NT2/D1 (cell line): ENCODE measurements around the gene PKP1.

Experiments used
- DNase-seq: peaks from one replicate; pipeline ENCODE4 v3.0.0-alpha.2; 2011; ENCODE audit warnings: low read depth, low spot score
- H3K27me3 ChIP-seq: 2 replicates; pipeline ENCODE4 v1.6.0; 2011; ENCODE audit warnings: mild to moderate bottlenecking; ENCODE audit not compliant: insufficient read length, insufficient read depth
- H3K36me3 ChIP-seq: 2 replicates; pipeline ENCODE4 v1.6.1; 2011; ENCODE audit warnings: mild to moderate bottlenecking, low read length, mixed read lengths; ENCODE audit not compliant: insufficient read depth, insufficient read length
- H3K4me1 ChIP-seq: 2 replicates; pipeline ENCODE4 v1.5.1; 2011; ENCODE audit not compliant: insufficient read depth, insufficient read length
- H3K4me3 ChIP-seq: 2 replicates; pipeline ENCODE4 v1.5.1; 2011; ENCODE audit warnings: low read depth; ENCODE audit not compliant: insufficient read length
- H3K9ac ChIP-seq: 2 replicates; pipeline ENCODE4 v1.6.0; 2011; ENCODE audit warnings: low read depth; ENCODE audit not compliant: insufficient read length
- H3K9me3 ChIP-seq: 2 replicates; pipeline ENCODE4 v1.5.1; 2011; ENCODE audit warnings: mild to moderate bottlenecking, low read length; ENCODE audit not compliant: insufficient read depth
- SUZ12 ChIP-seq: IDR thresholded peaks from 2 replicates; pipeline ENCODE4 v1.6.1; 2011; ENCODE audit not compliant: insufficient read length, insufficient read depth; ENCODE audit errors: extremely low read depth
- YY1 ChIP-seq: IDR thresholded peaks from 2 replicates; pipeline ENCODE4 v1.6.1; 2011; ENCODE audit not compliant: insufficient read length, insufficient read depth
- ZNF274 ChIP-seq: IDR thresholded peaks from 2 replicates; pipeline ENCODE4 v1.6.1; 2011; ENCODE audit warnings: mild to moderate bottlenecking, low read depth, low read length

The PKP1 gene

GRCh38 chr1:201344206-201345080, 61.1 kb downstream of the PKP1 start:
- Histone ChIP-seq H3K4me1 (peaks cover 8% of the 10 kb centered on the region), H3K4me3 (no peak overlapping the region), H3K36me3 (no peaks in the 10 kb centered on the region), H3K27me3 (no peaks in the 10 kb centered on the region), H3K9me3 (no peaks in the 10 kb centered on the region; the same call in 1 of the 2 replicates), H3K9ac (no peak overlapping the region)
- no peak for TF ChIP-seq SUZ12
- no peak for TF ChIP-seq YY1
- no peak for TF ChIP-seq ZNF274
- DNase-seq: no peak

DNA sequence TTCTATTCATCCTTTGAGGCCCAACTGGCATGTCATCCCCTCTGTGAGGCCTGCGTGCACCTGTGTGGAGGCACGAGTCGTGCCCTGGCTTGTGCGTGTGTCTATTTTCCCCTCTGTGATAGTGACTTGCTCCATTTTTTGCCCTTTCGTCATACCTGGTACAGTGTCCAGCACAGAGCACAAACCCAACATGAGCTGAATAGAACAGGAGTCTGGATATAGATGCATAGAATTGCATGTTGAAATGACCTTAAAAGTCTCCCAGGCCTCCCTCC, 61.7 kb downstream of the PKP1 start:
- no peaks in the 10 kb centered on the region for H3K36me3 ChIP-seq
- no peaks in the 10 kb centered on the region; the same call in 1 of the 2 replicates for H3K9me3 ChIP-seq
- no peaks in the 10 kb centered on the region for H3K27me3 ChIP-seq
- no peak overlapping the region for H3K4me3 ChIP-seq
- no peak for DNase-seq
- H3K4me1 ChIP-seq: peaks cover 8% of the 10 kb centered on the region
- TF ChIP-seq SUZ12: no peak
- TF ChIP-seq ZNF274: no peak
- no peak for TF ChIP-seq YY1
- H3K9ac ChIP-seq: no peak overlapping the region

- peak; percentile 81 for DNase-seq
- Histone ChIP-seq H3K36me3 (no peaks in the 10 kb centered on the region), H3K27me3 (no peaks in the 10 kb centered on the region), H3K9me3 (no peaks in the 10 kb centered on the region; the same call in 1 of the 2 replicates), H3K4me1 (peaks cover 8% of the 10 kb centered on the region), H3K9ac (no peak overlapping the region), H3K4me3 (no peak overlapping the region)
- TF ChIP-seq SUZ12 (no peak), YY1 (no peak), ZNF274 (no peak)
These were observed 63.1 kb downstream of the PKP1 start for GRCh38 chr1:201346337-201346939.

DNA sequence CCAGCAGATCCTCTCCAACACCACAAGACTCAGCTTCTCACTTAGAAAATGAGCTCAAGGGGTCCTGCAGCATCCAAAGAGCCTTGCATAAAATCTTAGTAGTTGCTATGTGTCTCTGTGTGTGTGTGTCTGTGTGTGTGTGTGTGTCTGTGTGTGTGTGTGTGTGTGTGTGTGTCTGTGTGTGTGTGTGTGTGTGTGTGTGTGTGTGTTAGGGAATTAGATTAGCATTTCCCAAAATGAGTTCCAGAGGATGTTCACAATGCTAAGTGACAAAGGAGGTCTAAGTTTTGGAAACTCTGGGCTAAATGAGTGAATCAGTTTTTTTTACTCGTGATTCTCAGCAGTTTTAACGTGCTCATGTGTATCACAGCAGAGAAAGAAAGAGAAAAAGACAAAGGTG, 63.7 kb downstream of the PKP1 start:
- Histone ChIP-seq H3K9me3 (no peaks in the 10 kb centered on the region), H3K36me3 (no peaks in the 10 kb centered on the region), H3K4me1 (peaks cover 8% of the 10 kb centered on the region), H3K27me3 (no peaks in the 10 kb centered on the region), H3K4me3 (no peak overlapping the region), H3K9ac (no peak overlapping the region)
- TF ChIP-seq YY1: no peak
- no peak for TF ChIP-seq SUZ12
- no peak for TF ChIP-seq ZNF274
- DNase-seq: no peak

DNA sequence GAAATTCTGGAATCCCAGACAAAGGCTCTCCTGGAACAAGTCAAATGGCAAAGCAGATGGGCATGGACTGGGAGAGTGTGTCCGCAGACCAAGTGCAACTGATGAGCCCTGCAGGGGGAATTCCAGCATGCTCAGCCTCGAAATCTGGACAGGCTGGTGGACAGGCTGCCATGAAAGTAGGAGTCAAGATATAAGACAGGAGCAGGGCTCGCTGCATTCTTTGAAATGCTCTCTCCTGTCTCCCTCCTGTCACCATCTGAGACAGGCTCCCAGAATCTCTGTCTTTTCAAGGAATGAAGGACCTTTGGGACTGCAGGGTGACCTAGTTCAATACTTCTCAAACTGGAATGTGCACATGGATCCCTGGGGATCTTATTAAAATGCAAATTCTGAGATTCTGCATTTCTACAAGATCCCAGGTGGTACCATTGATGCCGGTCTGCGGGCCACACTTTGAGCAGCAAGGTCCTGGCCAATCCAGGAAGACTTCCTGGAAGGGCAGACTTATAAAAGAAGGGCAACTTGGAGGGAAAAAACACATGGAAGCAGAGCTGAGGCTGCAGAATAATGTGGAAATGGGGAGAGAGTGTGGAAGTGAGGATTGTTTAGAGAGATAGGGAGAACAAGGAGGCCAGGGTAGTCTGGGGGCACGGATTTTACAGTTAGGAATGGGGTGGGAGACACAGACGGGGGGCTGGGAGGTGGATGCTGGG, 64.3 kb downstream of the PKP1 start:
- Histone ChIP-seq H3K36me3 (no peaks in the 10 kb centered on the region), H3K9me3 (no peaks in the 10 kb centered on the region), H3K9ac (no peak overlapping the region), H3K4me3 (no peak overlapping the region), H3K27me3 (no peaks in the 10 kb centered on the region), H3K4me1 (peaks cover 8% of the 10 kb centered on the region)
- DNase-seq: no peak
- TF ChIP-seq YY1 (no peak), ZNF274 (no peak), SUZ12 (no peak)

DNA sequence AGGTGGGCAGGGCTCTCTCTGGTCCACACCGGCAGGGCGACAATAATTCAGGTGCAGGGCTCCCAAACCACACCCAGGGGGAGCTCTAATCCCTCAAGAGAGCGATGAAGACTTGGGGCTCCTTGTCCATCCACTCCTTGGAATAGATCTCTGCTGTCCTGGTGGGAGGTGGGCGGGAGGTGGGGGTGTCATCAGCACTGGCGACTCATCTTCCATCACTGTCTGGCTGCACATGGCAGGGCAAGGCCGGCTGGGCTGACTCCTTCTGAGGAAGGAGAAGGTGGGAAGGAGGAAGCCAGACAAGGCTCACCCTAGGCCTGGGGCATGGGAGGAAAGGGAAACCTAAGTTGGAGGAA, 64.9 kb downstream of the PKP1 start:
- Histone ChIP-seq H3K36me3 (no peaks in the 10 kb centered on the region), H3K4me1 (peaks cover 12% of the 10 kb centered on the region), H3K27me3 (no peaks in the 10 kb centered on the region), H3K4me3 (no peak overlapping the region), H3K9ac (no peak overlapping the region), H3K9me3 (no peaks in the 10 kb centered on the region)
- no peak for TF ChIP-seq SUZ12
- TF ChIP-seq YY1: no peak
- no peak for TF ChIP-seq ZNF274
- DNase-seq: peak; percentile 78

GRCh38 chr1:201349092-201349491, 65.8 kb downstream of the PKP1 start:
- no peaks in the 10 kb centered on the region for H3K9me3 ChIP-seq
- TF ChIP-seq SUZ12 (no peak), ZNF274 (no peak)
- no peak for DNase-seq

More at GRCh38 chr1:201349092-201349491, 65.8 kb downstream of the PKP1 start:
- H3K27me3 ChIP-seq: no peaks in the 10 kb centered on the region
- H3K4me3 ChIP-seq: no peak overlapping the region
- H3K36me3 ChIP-seq: no peaks in the 10 kb centered on the region
- H3K9ac ChIP-seq: peak overlapping the region; percentile 14
- peaks cover 18% of the 10 kb centered on the region for H3K4me1 ChIP-seq
